Vagina (tissue), 2 donors: ENCODE results near the gene MRPL55. TPM values are rescaled to one million over a fixed set of nuclear protein-coding genes. Genes with fewer than 3 reads are reported as not detected.
"Not testable (repeated sequence)": the region's sequence is repeated elsewhere in the genome, so short reads cannot be mapped to it uniquely, and the experiment has no call there.

Experiments
- DNase-seq, 2 donors: peaks; one replicate each; pipeline ENCODE4 v3.0.0-alpha.2; 2017; ENCODE audit errors: extremely low spot score in 2 of 2
- H3K27ac ChIP-seq: fragments of 200-600 bp; sonication (generic); one replicate; pipeline ENCODE4 v1.5.1; 2019
- H3K27me3 ChIP-seq: fragments of 200-600 bp; sonication (generic); one replicate; pipeline ENCODE4 v1.5.1; 2019
- H3K36me3 ChIP-seq, 2 donors: fragments of 200-600 bp; sonication (generic); one replicate each; pipeline ENCODE4 v1.5.1; 2017 to 2019
- H3K4me1 ChIP-seq: fragments of 200-600 bp; sonication (generic); one replicate; pipeline ENCODE4 v1.5.1; 2019
- H3K4me3 ChIP-seq, 2 donors: fragments of 200-600 bp; sonication (generic); 1 replicate in 1 of 2; 2 replicates in 1 of 2; pipeline ENCODE4 v1.5.1; 2016 to 2019
- H3K9me3 ChIP-seq: fragments of 200-600 bp; sonication (generic); one replicate; pipeline ENCODE4 v1.5.1; 2019
- POLR2A ChIP-seq, 2 donors: fragments of 450-650 bp; IDR thresholded peaks; one replicate each; pipeline ENCODE4 v1.6.1; 2017; ENCODE audit warnings: antibody characterized with exemption in 2 of 2, mild to moderate bottlenecking in 2 of 2, moderate library complexity in 2 of 2
- POLR2AphosphoS5 ChIP-seq, 2 donors: sonication (generic); formaldehyde crosslinking; IDR thresholded peaks; one replicate each; pipeline ENCODE4 v1.9.0; 2017; ENCODE audit warnings: antibody characterized with exemption in 2 of 2, mild to moderate bottlenecking in 2 of 2, low read depth in 1 of 2; ENCODE audit not compliant: insufficient read depth in 1 of 2
- intact Hi-C: fragments of 100-400 bp; cut with DNase I; formaldehyde crosslinking; loops from one replicate; pipeline ENCODE4 v1.15.1; 2023
- total RNA-seq: library from RNA; depleted of rRNA; stranded (reverse); fragments of >200 nt; gene quantifications from one replicate; pipeline ENCODE4 v1.2.3, GENCODE V29; 2016
- TF ChIP-seq, protein P1 (sequence below), 3 experiments: fragments of 450-650 bp in 2 of 3; fragments of 200-600 bp in 1 of 3; sonication (generic) in 1 of 3; IDR thresholded peaks; one replicate each; pipeline ENCODE4 v1.5.1; 2017 to 2019; ENCODE audit warnings: antibody characterized with exemption in 3 of 3, mild to moderate bottlenecking in 2 of 3, moderate library complexity in 2 of 3

MRPL55 gene
- total RNA-seq, 1 donor from 2014 or later = 73.7 TPM

DNA sequence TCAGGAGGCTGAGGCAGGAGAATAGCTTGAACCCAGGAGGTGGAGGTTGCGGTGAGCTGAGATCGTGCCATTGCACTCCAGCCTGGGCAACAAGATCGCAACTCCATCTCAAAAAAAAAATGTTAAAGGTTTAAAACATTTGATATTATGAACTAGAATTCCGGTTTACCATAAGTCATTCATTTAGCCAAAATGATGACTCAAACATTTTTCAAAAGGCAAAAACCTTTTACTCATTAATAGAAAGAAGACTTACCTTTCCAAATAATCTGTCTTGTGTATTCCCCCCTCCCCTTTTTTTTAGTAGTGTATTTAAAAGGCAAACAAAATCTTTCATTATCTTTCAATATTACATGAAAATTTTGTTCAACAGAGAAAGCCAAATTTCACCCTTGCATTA is 8.2 kb upstream of the MRPL55 start:
- H3K36me3 ChIP-seq = no peaks in the 10 kb centered on the region
- no peak for TF ChIP-seq POLR2A (IDR thresholded peaks at IDR 0.05)
- TF ChIP-seq POLR2AphosphoS5 (IDR thresholded peaks at IDR 0.05; ENCODE audit: insufficient read depth in 1 of 2, low read depth in 1 of 2) = no peak
- TF ChIP-seq, protein P1, sequence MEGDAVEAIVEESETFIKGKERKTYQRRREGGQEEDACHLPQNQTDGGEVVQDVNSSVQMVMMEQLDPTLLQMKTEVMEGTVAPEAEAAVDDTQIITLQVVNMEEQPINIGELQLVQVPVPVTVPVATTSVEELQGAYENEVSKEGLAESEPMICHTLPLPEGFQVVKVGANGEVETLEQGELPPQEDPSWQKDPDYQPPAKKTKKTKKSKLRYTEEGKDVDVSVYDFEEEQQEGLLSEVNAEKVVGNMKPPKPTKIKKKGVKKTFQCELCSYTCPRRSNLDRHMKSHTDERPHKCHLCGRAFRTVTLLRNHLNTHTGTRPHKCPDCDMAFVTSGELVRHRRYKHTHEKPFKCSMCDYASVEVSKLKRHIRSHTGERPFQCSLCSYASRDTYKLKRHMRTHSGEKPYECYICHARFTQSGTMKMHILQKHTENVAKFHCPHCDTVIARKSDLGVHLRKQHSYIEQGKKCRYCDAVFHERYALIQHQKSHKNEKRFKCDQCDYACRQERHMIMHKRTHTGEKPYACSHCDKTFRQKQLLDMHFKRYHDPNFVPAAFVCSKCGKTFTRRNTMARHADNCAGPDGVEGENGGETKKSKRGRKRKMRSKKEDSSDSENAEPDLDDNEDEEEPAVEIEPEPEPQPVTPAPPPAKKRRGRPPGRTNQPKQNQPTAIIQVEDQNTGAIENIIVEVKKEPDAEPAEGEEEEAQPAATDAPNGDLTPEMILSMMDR (IDR thresholded peaks at IDR 0.05) = no peak
- peaks cover 9% of the 10 kb centered on the region for H3K4me1 ChIP-seq
- no peak overlapping the region for H3K27ac ChIP-seq
- H3K9me3 ChIP-seq = no peaks in the 10 kb centered on the region
- no peak overlapping the region for H3K4me3 ChIP-seq
- no peaks in the 10 kb centered on the region for H3K27me3 ChIP-seq
- DNase-seq = no peak
- intact Hi-C loops = no loop called here

- TF ChIP-seq, protein P1 (IDR thresholded peaks at IDR 0.05) = no peak
- no peak for TF ChIP-seq POLR2AphosphoS5 (IDR thresholded peaks at IDR 0.05; ENCODE audit: insufficient read depth in 1 of 2, low read depth in 1 of 2)
- no peak for TF ChIP-seq POLR2A (IDR thresholded peaks at IDR 0.05)
- no peak overlapping the region for H3K27ac ChIP-seq
- H3K4me3 ChIP-seq = no peak overlapping the region
- peaks cover 9% of the 10 kb centered on the region for H3K4me1 ChIP-seq
- no peaks in the 10 kb centered on the region for H3K27me3 ChIP-seq
- H3K36me3 ChIP-seq = no peaks in the 10 kb centered on the region
- DNase-seq = no peak
- no peaks in the 10 kb centered on the region for H3K9me3 ChIP-seq
- intact Hi-C loops = no loop called here
Measured at GRCh38 chr1:228114827-228115226, 5.7 kb upstream of the MRPL55 start.

DNA sequence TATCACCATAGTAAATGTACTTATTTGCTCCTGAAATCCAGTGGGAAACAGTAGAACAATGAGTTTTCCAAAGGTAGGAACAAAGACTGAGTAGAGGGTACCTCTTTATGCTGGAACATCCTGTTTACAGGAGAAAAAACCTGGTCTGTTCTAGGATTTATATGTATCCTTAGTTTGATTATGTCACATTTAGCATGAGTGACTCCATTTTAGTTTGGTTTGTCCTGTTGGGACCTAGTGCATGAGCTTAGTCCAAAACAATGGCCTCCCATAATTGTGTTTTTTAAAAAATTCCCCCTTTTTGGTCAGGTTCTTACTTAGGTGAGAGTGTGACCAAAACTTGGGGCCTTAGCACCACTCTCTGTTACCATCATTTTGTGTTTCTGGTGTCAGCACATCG is 3.5 kb upstream of the MRPL55 start:
- no peaks in the 10 kb centered on the region for H3K27me3 ChIP-seq
- DNase-seq = no peak
- no peak overlapping the region for H3K4me3 ChIP-seq
- intact Hi-C loops = no loop called here
- H3K4me1 ChIP-seq = peaks cover 23% of the 10 kb centered on the region
- TF ChIP-seq, protein P1 (IDR thresholded peaks at IDR 0.05) = no peak
- no peak for TF ChIP-seq POLR2A (IDR thresholded peaks at IDR 0.05)
- no peak for TF ChIP-seq POLR2AphosphoS5 (IDR thresholded peaks at IDR 0.05; ENCODE audit: insufficient read depth in 1 of 2, low read depth in 1 of 2)
- no peak overlapping the region for H3K27ac ChIP-seq
- H3K36me3 ChIP-seq = peaks cover 0 to under 1% of the 10 kb centered on the region in 2 donors
- no peaks in the 10 kb centered on the region for H3K9me3 ChIP-seq

- Histone ChIP-seq H3K27me3 (no peaks in the 10 kb centered on the region), H3K4me1 (peaks cover 24% of the 10 kb centered on the region), H3K9me3 (no peaks in the 10 kb centered on the region), H3K4me3 (no peak overlapping the region), H3K36me3 (peaks cover 0 to 5% of the 10 kb centered on the region in 2 donors), H3K27ac (no peak overlapping the region)
- TF ChIP-seq, protein P1 (IDR thresholded peaks at IDR 0.05) = no peak
- TF ChIP-seq POLR2AphosphoS5 (IDR thresholded peaks at IDR 0.05; ENCODE audit: insufficient read depth in 1 of 2, low read depth in 1 of 2) = no peak
- TF ChIP-seq POLR2A (IDR thresholded peaks at IDR 0.05) = no peak
- DNase-seq = no peak
- intact Hi-C loops = no loop called here
Measured at GRCh38 chr1:228112167-228112566, 3.1 kb upstream of the MRPL55 start.

DNA sequence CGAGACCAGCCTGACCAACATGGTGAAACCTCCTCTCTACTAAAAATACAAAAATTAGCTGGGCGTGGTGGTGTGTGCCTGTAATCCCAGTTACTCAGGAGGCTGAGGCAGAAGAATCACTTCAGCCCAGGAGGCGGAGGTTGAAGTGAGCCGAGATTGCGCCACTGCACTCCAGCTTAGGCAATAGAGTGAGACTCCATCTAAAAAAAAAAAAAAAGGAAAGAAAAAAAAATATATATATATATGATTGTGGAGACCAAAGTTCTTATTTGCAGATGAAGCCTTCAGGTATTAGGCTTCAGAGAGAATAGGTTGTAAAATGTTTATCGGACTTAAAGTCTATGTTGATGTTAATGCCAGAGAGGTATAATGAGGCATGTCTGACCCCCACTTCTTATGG is 2.2 kb upstream of the MRPL55 start:
- H3K27me3 ChIP-seq, H3K4me3 ChIP-seq, intact Hi-C loops, DNase-seq, H3K9me3 ChIP-seq, H3K27ac ChIP-seq: not testable (repeated sequence)
- Histone ChIP-seq H3K4me1 (peaks cover 24% of the 10 kb centered on the region), H3K36me3 (peaks cover 0 to 11% of the 10 kb centered on the region in 2 donors)

- DNase-seq = no peak
- Histone ChIP-seq H3K27me3 (no peaks in the 10 kb centered on the region), H3K4me3 (no peak overlapping the region), H3K4me1 (peaks cover 24% of the 10 kb centered on the region), H3K36me3 (peaks cover 0 to 11% of the 10 kb centered on the region in 2 donors), H3K9me3 (no peaks in the 10 kb centered on the region), H3K27ac (peak overlapping the region; percentile 94)
- TF ChIP-seq, protein P1 (IDR thresholded peaks at IDR 0.05) = no peak
- TF ChIP-seq POLR2AphosphoS5 (IDR thresholded peaks at IDR 0.05; ENCODE audit: insufficient read depth in 1 of 2, low read depth in 1 of 2) = no peak
- no peak for TF ChIP-seq POLR2A (IDR thresholded peaks at IDR 0.05)
- intact Hi-C loops = no loop called here
Measured at GRCh38 chr1:228110556-228110955, 1.5 kb upstream of the MRPL55 start.
